Amniotic stem cell (primary cell): ENCODE results near the gene THTPA.
"Not testable (repeated sequence)": the region's sequence is repeated elsewhere in the genome, so short reads cannot be mapped to it uniquely, and the experiment has no call there.

Source experiments
- DNase-seq: peaks from one replicate; lab custom pipeline; 2025; lab: John Stamatoyannopoulos, UW

THTPA gene

DNA sequence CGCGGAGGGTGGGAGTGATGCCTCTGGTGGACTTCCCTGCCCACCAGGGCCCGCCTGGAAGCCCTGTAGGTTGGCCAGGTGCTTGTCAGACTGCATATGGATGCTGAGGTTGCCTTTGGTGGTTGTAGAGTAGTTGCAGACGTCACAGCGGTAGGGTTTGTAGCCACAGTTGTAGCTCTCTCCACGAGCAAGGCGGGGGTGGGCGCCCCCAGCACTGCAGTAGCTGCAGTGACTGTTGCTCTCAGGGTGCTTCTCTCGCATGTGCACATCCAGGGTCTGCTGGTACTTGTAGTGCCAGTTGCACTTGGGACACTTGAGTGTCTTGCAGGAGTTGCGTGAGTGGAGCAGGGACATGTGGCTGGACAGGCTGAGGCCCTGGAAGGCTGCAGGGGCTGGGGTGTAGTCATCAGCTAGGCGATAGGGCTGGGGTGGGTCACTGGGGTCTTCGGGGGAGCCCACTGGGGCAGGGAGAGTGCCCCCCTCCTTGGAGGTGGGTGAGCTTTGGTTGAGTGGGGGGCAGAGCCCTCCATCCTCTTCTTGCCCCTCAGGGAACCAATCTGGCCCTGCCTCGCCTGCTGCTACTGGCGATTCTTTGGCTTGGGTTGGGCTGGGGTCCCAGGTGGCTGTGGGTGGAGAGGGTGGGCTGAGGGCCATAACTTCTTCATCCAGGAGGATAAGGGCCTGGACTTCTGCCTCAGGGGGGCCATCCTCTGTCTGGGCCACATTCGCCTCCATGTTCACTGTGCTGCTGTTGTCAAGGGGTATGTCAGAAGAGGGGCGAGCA, 22.2 kb upstream of the THTPA start:
- DNase-seq: no peak

DNA sequence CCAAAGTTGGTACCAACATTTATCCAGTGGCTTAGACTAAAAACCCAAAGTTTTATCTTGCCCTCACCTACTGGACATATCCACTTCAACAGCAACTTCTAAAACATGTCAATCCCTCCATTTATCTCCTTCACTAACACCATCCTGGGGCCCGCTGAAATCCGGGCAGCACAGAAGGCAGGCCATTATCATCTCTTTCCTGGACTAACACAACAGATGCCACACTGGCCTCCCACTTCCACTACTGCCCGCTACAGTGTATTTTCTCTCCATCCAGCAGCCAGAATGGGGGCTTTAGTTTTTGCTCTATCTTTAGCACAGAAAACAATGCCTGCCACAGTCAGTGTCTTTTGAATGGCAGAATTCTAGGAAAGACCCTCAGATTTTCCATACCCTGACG, 20.1 kb upstream of the THTPA start:
- no peak for DNase-seq

DNA sequence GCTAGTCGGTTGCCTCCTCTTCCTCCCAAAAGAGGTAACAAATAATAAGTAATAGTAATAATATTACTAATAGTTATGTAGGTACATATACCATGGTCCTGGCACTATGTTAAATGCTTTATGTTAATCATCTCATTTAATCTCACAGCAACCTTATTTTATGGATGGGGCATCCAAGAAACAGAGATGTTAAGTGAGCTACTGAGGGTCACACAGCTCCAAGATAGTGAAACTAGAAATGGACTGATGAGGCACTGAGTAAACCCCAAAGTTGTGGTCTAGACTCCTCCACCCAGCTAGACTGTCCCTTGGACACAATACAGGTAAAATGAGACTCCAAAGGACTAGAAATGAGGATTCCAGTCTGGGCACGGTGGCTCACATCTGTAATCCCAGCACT, 19.6 kb upstream of the THTPA start:
- DNase-seq: no peak

DNA sequence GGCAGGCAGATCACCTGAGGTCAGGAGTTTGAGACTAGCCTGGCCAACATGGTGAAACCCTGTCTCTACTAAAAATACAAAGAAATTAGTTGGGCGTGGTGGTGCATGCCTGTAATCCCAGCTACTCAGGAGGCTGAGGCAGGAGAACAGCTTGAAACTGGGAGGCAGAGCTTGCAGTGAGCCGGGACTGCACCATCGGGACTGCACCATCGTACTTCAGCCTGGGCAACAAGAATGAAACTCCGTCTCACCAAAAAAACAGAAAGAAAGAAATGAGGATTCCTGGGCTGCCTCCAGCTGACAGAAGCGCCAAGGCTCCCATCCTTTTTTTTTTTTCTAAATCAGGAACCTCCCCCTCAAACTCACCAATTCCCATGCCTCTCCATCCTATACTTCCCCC, 19.2 kb upstream of the THTPA start:
- not testable (repeated sequence) for DNase-seq

DNA sequence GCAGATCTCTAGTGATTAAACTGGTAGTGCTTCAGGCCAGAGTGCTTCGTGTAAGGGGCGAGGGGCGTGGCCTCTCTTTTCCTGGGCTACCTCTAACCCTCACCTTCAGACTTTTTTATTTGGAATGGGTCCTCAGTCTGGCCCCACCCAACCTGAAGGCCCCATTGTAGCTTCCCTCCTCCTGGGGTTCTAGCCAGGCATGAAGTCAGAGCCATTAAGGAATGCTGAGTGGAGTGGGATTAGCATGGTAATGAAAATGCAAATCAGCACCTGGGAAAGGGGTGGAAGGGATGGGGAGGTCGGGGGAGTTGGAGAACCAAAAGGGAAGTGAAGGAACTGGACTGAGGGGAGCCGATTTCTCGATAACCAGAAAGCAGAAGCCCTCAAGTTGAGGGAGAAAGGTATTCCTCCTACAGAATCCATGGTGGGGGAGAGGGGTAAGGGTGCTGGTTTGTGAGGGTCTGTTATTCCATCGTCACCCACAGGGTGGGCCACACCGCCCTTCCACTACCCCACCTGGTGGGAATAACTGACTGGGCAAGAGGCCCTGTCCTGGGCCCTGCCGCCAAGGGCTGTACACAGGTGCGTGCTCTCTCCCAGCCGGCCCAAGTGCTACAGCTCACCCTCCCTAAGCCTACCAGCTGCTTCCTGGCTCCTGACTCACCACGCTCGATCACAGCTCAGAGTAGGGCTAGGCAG, 18.6 kb upstream of the THTPA start:
- DNase-seq: no peak

GRCh38 chr14:23538050-23538718, 17.9 kb upstream of the THTPA start:
- DNase-seq: no peak

DNA sequence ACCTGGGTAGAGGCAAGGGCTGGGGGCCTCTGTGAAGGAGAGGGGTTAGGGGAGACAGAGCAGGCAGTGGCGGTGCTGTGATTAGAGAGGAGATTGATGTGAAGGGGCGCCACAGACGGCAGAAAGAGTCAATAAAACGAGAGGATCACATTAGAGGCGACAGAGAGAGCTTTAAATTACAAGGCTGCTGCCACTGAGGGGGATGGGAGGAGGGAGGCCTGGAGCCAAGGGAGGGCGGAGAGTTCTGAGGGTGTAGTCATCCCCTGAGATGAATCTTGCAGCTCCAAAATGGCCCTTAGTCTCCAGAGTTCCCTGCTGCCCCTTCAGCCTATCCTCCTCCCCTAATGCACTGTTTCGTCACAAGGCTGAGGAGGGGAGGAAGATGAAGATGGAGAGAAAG, 17.3 kb upstream of the THTPA start:
- DNase-seq: no peak

DNA sequence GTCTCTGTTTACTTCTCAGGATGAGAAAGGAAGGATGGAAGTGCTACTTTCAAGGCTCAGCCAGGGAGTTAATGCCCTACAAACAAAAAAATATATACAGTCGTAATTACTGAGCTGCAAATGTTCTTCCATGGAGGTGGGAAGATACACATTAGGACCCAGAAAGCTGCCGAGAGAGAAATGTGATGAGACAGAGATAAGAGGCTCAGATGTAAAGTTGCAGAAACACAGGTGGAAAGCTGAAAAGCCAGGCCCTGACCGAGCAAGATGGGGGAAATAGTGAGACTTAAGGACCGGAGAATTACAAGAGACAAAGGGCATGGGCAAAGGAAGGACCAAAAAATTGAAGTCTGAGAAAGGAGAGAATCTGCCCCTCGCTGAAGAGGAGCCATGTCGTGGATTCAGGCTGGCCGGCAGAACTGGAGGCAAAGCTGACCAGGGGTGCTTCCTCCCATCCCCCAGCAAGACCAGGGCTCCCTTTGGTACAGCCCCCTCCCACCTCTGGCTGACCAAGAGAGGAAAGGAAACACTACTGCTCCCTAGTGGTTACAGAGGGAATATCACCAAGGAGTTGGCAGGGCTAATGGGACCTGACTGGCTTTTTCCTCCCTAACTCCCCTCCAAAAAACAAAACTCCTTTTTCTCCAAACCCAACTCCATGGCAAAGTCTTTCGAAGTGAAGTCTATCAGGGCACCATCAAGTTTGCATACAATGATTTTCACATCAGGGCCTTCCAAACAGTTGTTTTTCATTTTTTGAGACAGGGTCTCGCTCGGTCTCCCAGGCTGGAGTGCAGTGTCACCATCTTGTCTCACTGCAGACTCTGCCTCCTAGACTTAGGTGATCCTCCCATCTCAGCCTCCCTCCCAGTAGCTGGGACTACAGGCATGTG, 16.6 kb upstream of the THTPA start:
- DNase-seq: no peak

DNA sequence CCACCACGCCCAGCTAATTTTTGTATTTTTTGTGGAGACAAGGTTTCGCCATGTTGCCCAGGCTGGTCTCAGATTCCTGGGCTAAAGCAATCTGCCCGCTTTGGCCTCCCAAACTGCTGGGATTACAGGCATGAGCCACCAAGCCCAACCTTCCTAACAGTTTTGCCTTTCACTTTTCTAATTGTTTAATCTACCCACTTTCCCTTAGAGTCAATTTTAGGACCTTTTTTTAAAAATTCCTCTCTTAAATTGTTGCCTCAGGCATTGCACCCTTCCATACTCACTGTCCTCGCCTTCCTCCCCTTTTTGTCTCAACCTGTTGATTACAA, 16.0 kb upstream of the THTPA start:
- no peak for DNase-seq

DNA sequence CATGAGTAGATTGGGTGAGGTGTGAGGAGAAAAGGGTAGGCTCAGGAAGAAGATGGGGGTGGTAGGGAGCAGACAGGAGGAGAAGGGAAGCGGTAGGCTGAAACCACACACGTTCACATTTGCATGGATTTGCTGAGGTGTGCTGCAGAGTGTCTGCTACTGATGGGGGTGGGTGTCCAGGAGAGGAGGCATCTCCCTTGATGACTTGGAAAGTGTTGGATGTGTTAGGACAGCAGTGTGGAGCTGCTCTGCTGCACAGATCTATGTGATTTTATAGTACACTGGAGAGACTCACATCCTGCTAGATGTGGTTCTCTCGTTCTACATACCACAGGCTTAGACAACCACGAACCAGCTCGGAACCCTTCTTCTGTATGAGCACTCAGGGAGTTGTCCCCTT, 13.8 kb upstream of the THTPA start:
- DNase-seq: no peak

DNA sequence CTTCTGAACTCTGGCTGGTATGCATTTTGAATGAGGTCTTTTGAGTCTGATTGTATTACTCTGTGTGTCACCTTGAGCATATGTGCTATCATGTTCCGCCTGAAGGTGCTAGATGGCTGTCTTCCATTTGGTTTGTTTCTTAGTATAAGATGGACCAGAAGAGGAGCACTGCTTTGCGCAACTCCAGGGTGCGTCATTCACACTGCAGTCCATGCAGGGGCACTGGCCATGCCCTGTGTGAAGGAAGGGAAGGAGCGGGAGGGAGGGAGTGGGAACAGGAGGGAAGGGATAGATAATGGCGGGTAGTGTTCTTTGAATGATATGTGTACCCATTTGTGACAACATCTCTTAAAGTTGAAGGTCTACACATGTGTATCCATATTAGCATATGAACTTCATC, 12.7 kb upstream of the THTPA start:
- DNase-seq: no peak

DNA sequence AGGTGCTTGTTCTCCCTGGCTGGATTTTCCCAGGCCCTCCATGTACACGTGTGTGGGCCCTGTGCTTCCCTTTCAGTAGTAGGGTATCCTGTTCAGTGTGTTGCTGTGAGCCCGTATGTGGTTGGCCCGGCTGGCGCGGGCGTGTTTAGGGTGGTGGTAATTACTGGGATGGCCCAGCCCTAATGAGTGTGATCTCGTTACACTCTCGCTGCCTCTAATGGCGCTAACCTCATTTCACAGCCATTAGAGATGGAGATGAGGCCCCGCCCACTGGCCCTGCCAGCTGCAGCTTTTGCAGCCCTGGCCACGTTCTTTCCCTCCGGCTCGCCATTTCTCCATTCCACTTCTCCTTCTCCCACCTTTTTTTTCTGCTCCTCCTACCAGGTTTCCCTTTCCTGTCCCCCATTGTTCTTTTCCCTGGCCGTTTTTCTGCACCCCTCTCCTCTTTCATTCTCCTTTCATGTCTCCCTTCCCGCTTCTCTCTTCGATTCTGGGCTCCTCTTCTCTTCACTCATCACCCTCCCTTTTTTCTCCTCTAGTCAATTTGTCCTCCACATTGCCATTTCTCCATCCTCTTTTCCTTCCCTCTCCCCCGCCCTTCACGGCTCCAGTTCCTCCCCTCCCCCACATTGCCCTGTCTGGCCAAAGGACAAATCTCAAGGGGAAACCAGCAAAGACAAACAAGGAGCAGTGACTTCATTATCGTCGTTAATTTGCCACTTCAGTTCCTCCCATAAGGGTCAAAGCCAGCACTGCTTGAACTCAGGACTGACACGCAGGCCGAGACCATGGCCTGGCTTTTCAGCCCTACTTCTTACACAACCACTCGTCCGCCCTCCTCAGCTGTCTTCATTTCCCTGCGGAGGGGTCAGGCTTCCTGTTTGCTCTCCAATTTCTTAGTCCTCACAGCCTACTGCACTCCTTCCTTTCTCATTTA, 11.3 kb upstream of the THTPA start:
- DNase-seq: no peak

DNA sequence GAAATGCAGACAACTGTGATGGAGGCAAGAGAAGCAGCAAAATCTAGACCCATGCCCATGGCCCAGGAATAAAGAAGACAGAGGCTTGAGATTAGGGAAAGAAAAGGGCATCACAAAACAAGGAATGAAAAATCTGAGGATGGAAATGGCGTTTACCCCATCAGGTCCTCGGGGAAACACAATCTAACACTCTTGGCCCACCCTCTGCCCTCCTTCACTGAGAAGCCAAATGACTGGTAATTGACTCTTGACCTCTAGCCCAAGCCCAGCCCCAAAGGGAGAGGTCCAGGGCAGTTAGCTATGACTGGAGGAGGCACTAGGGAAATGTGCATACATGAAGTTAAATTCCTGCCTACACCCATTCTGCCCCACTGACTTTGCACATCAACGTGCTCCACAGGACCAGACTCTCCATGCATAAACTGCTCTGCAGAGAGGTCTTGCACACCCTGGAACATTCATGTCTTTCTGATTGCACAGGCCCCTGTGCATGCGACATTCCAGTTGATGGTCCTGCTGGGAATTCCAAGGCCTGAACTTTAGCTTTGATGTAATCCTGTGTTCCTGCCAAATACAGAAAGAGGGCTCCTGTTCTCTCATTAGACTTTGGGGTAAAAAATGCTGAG, 10.2 kb upstream of the THTPA start:
- DNase-seq: no peak

DNA sequence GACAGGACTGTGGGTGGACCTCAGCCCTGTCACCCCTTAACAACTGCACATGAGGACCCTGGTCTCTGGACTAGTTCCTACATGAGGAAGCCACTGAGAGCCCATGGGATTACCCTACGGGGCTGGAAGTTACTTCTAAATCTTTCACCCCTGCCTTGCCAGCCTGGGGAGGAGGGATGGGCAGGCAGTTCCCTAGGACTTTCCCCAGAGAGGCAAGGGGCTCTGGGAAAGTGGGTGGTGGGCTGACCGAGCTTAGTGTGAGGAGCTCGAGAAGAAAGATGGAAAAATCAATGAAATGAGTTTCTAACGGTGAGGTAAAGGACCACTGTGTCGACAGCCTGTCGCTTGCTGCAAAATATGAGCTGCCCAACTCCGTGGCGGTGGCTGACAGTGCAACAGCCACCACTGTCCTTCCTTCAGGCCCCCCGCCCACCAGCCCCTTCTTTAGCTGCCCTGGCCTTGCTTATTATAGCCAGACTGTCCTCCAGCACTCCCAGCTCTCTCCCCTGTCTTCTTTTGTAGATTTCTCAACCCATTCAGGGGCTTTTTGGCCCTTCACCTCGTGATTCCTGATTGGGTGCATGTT, 9.5 kb upstream of the THTPA start:
- no peak for DNase-seq

DNA sequence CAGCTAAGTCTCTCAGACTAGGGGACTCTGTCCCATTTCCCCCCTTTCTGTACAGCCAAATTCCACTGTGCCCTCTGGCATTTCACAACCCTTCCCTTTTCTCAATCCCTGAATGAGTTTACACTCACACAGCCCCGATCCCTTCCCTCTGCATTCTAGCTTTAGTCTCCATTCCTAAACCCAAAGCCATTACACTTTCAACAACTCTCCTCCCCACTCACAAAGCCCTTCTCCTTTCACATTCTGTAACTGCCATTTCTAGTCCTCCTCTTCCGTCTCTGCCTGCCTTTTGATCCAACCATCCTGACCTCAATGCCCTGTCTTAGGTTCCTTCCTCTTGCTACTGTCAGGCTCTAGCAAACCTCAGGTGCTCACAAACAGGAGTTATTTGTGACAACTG, 8.1 kb upstream of the THTPA start:
- DNase-seq: no peak

DNA sequence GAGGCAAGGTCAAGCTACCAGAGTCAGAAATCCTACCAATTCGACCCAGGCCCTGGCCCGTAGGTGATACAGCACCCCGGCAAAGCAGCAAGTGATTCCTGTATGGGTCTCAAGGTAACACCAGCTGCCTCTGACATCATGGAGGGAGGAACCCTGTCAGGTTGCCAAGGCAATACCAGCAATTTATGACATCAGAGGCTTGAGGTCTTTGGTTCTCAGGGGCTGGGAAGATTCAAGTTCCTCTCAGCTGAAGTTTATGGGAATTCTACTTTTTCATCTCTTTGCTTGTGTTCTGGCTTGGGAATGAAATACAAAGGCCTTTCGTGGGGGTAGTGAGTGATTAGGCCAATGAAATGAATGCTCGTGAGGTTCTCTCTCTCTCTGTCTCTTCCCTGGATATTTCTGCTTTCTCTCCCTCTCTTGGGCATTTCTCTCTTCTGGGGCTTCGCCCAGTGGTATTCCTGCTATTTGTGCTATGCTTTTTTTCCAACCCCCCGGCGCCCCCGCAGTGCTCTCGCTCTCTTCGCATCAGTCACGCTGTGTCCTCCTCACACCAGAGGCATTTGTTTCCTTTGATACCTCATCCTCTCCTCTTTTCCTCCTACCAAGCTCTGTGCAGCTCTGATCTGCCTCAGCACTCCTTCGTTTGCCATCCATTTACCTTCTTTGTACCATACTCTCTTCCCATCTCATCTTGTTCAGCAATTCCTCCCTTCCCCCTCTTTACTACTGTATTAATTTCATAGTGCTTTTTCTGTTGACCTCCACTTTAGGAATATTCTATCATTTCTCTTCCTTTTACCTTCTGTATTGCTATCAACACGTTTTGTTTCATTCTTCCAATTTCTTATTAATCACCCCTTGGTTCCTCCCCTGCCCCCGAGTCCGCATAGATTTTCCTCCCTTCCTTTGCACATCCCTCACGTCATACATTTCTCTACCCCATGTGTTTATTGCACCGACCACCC, 7.4 kb upstream of the THTPA start:
- DNase-seq: no peak

- no peak for DNase-seq
These were observed 5.8 kb upstream of the THTPA start for GRCh38 chr14:23550131-23550811.

DNA sequence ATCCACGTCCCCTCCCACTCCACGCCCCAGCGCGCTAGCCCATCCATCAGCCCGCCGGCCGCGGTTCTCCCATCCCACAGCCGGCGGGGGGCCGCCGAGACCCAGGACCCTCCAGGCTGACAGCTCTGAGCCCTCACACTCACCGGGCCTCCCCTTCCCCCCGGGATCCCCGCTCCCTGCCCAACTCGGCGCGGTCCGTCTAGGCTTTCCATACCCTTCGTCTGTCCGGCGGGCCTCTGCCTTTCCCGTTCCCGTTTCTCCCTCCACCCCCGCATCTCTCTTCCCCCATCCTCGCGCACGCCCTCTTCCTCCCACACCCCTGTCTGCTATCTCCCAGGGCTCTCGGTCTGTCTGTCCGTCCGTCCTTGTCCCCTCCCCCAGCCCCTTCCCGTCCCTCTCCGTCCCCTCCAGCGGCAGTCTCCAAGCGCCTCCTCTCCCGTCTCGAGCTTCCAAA, 5.2 kb upstream of the THTPA start:
- no peak for DNase-seq
